22Rv1 (cell line): ENCODE data around the gene SCGB2B2.
"Not testable (repeated sequence)": the region's sequence is repeated elsewhere in the genome, so short reads cannot be mapped to it uniquely, and the experiment has no call there.

Experiments used
- H3K27ac ChIP-seq: fragments of 450-650 bp; 2 replicates; pipeline ENCODE4 v1.5.1; 2017
- ZFX ChIP-seq: fragments of 450-650 bp; IDR thresholded peaks from 2 replicates; pipeline ENCODE4 v1.6.1; 2017; ENCODE audit warnings: antibody characterized with exemption, borderline replicate concordance
- TF ChIP-seq, protein P1 (sequence below): fragments of 450-650 bp; IDR thresholded peaks from 2 replicates; pipeline ENCODE4 v1.5.1; 2017; ENCODE audit warnings: mild to moderate bottlenecking

The SCGB2B2 gene

GRCh38 chr19:34711890-34712289, 34.9 kb upstream of the SCGB2B2 start:
- TF ChIP-seq, protein P1, sequence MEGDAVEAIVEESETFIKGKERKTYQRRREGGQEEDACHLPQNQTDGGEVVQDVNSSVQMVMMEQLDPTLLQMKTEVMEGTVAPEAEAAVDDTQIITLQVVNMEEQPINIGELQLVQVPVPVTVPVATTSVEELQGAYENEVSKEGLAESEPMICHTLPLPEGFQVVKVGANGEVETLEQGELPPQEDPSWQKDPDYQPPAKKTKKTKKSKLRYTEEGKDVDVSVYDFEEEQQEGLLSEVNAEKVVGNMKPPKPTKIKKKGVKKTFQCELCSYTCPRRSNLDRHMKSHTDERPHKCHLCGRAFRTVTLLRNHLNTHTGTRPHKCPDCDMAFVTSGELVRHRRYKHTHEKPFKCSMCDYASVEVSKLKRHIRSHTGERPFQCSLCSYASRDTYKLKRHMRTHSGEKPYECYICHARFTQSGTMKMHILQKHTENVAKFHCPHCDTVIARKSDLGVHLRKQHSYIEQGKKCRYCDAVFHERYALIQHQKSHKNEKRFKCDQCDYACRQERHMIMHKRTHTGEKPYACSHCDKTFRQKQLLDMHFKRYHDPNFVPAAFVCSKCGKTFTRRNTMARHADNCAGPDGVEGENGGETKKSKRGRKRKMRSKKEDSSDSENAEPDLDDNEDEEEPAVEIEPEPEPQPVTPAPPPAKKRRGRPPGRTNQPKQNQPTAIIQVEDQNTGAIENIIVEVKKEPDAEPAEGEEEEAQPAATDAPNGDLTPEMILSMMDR: no peak
- TF ChIP-seq ZFX: no peak
- H3K27ac ChIP-seq: no peak overlapping the region

GRCh38 chr19:34707661-34708060, 30.7 kb upstream of the SCGB2B2 start:
- TF ChIP-seq, protein P1: no peak
- TF ChIP-seq ZFX: no peak
- H3K27ac ChIP-seq: no peak overlapping the region

DNA sequence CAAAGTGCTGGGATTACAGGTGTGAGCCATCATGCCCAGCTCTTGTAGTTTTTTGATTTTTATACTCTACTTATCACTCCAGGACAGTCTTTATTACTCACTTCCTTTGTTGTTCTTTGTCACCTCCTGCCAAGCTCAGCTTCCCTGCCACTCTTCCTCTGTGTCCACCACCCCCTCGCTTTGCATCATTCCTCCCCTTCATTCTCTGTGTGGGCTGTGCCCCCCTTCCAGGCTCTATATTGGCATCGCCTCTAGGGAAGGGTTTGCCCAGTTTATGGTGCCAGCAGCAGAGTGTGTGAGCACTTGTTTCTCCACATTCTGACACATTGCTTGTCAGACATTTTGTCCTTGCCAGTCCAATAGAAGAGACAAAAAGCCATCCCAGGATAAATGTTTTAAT, 15.6 kb upstream of the SCGB2B2 start:
- no peak overlapping the region for H3K27ac ChIP-seq
- TF ChIP-seq ZFX: no peak
- TF ChIP-seq, protein P1: no peak

DNA sequence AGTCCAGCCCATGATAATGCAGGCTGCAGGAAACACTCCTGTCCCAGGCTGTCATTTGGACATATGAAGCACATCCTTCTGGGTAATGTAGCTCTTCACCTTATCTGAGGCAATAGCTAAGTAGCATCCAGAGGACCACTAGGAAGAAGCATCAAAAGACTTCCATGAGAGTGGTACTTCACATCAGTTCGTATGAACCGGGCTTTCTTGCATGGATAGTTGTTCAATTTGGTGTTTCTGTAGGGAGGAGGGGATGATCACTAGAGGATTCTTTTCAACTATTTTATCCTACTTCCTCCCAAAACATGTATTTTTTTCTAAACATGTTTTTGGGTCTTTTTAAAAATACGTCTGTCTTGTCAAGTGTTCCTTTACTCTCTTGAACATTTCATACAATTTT, 13.4 kb upstream of the SCGB2B2 start:
- H3K27ac ChIP-seq: no peak overlapping the region
- TF ChIP-seq ZFX: no peak
- TF ChIP-seq, protein P1: no peak

DNA sequence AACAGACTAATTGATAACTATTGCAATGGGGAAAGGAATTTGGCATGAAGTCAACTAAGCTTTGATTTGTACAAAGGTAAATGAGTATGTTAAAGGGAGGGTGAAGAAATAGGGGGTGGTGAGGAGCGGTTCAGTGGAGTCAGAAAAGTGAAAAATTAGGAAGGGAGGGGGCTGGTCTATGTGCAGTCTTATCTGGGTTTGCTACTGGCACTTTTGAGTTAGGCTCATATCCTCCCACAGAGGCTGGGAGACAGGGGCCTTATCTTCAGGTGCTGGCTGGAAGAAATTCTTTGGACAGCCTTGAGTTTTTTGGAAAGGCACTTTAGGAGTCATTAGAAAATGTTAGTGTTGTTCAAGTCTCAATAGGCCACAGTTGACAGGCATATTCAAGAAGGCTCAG, 11.6 kb upstream of the SCGB2B2 start:
- TF ChIP-seq, protein P1: no peak
- TF ChIP-seq ZFX: no peak

GRCh38 chr19:34687348-34687747, 10.4 kb upstream of the SCGB2B2 start:
- no peak overlapping the region for H3K27ac ChIP-seq

More for the DNA sequence above, 11.6 kb upstream of the SCGB2B2 start:
- H3K27ac ChIP-seq: no peak overlapping the region

GRCh38 chr19:34686455-34686854, 9.5 kb upstream of the SCGB2B2 start:
- H3K27ac ChIP-seq: no peak overlapping the region
- TF ChIP-seq ZFX: no peak
- TF ChIP-seq, protein P1: no peak

More at GRCh38 chr19:34687348-34687747, 10.4 kb upstream of the SCGB2B2 start:
- TF ChIP-seq, protein P1: no peak
- TF ChIP-seq ZFX: no peak

- not testable (repeated sequence) for H3K27ac ChIP-seq
These were observed 8.3 kb upstream of the SCGB2B2 start for GRCh38 chr19:34685266-34685665.
